Colon (tissue), 2 donors: ENCODE results near the gene HOXD1.

Experiments used
- FAIRE-seq: peaks from 2 replicates; lab custom pipeline; 2012; peaks lifted over from hg19 to GRCh38; lab: Jason Lieb, UNC
- donor health status: control.
- donor health status: control.

The HOXD1 gene

DNA sequence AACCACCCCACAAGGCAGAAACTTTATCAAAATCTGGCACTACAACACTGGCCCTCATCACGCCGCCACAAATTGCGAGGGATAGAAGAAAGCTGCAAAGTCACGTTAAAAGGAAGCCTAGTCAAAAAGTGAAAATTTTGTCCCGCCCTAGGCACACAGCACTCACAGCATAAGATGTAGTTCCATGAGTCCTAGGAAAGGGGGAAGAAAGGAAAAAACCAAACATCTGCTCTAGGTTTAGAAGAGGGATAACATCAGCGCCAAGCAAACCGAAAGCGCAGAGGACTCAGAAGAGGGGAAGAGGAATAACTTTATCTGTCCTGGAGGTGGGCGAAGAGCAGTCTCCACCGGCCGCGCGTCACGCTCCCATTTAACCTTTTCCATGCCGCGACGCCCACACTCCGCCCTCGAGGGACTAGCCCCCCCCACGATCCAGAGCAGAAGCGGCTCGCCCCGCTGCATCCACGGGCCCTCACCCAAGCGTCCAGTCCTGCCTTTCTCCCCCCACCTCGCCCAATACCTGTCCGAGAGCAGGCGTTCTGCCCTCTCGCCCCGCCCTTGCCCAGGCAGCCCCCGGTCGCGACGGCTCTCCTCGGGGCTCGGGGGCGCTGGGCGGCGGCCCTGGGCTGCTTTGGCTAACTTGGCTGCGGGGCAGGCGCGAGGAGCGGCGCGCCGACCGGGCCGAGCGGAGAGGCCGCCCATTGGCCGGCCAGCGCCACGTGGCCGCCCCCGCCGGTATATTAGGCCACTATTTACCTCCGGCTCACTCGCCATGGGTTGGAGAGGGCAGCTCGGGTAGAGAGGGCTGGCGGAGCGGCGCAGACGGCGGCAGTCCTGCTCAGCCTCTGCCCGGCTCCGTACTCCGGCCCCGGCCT, at the start of gene HOXD1:
Gene HOXD1, plus strand, starts transcription at position 770 of the 875 bp plus-strand sequence. CDS start 134 bp downstream, outside the sequence.
- FAIRE-seq = no peak

DNA sequence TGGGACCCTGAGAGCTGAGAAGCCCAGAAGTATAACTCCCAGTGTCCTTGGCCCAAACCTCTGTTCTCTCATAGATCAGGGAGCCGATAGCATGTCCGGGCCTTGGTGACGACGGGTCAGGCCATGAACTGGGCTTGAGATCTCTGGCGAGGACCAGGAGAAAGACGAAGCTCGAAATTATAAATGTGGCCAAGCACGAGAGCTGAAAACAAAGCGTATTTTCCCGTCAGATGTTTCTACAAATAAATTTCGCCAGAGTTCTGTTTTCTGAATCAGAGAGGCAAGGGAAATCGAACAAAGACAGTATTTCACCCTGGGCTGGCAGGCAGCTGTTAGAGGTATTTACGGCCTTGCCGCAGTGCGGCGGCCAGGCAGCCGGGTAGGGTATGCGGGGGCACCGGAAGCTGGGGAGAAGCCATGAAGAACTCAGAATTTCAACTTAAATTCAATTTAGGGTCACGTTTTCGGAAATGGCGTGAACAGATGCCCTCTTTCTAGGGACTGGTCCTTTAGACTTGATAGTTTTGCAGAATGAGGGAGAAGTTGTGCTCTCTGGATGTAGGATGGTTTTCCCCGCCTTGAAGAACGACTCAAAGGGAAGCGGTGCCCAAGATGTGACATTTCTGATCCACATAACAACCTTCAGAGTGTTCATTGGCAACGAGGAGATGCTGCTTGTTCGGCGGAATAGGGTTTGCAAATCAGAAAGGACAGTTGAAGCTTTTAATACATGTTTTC, 49.4 kb upstream of the HOXD1 start:
- FAIRE-seq = no peak

DNA sequence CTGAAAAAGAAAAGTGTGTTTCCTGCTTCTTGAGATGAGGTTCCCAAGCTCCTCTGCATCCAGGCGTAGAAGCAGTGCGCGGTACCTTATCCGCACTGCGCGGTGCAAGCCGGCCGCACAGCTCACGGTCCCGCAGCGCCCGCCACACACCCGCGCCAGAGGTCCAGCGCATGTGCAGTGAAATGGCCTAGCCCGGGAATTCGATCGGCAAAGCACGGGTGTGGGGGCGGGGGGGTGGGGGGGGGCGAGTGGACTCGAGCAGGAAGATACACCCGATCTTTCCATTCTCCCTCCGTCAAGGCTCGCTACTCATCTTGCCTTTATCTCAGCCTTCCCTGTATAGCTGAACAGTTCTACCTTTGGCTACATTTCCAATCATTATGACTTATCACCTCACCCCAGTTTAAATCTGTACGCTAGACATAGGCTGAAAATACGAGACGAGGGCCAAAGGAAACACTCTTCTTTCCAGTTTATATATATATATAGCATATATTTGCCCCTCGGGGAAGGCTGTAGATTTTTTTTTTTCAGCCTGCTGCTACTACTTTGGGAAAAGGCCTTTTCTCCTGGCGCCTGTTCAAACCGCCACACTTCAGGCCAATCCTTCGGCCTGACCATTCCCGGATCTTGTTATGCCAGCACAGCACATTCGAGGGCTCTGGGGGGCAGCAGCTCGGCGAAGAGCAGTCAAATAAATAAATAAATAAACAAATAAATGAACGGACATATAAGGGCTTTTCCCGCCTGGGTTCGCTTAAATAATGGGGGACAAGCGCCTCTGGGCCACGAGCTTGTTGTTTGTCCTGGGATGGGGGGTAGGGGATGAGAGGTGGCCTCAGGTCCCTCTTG, 48.6 kb upstream of the HOXD1 start:
- no peak for FAIRE-seq

DNA sequence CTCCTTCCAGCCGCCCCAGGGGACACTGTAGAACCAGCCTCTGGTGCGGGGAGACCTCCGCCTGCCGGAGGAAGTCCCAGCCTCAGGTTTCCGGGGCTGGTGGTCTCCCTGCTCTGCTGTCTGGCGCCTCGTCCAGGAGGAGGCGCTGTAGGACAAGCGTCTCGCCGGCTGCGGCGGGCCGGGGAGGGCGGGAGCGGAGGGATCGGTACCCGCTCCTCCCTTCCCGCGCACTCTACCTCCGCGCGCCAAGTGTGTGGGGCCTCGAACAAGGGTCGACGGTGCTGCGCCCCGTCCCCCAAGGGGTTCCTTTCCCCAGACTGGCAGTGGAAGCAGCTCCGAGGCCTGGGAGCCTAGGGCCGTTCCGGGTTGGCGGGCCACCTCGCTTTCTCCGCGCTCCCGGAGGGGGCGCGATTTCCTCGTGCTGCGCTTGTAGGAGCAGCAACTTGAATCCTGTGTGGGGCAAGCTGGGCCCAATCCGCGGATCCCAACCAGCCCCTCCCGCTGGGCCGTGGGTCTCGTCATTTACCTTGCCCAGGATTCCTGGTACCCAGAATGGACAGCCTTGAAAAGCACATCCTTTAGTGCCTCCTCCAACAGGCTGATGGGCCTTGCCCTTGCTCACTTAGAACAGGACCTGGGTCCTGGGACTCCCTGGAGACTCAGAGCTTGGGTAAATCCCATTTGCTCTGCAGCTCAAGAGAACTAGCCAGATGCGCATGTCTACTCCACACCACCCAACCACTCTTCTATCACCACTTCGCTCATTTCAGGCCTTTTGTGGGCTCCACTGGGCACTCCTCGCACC, 47.8 kb upstream of the HOXD1 start:
- FAIRE-seq = no peak

DNA sequence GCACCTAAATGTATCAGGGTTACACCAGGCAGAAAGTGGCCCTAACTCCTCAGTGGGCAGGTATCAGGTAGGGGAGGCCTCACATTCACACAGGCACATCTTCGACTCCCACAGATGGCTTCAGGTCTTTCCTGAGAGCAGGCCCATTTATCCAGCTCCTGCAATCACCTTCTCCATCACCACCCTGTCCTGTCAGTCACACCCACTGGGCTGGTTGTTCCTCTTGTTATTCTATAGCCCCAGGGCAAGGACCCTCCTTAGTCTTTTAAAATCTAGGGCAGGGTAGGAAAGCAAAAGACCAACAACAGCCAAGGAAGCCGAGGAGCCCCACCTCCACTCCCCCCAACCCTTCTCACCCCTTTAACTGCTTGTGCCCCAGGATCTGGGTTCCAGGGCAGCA, 46.2 kb upstream of the HOXD1 start:
- no peak for FAIRE-seq

DNA sequence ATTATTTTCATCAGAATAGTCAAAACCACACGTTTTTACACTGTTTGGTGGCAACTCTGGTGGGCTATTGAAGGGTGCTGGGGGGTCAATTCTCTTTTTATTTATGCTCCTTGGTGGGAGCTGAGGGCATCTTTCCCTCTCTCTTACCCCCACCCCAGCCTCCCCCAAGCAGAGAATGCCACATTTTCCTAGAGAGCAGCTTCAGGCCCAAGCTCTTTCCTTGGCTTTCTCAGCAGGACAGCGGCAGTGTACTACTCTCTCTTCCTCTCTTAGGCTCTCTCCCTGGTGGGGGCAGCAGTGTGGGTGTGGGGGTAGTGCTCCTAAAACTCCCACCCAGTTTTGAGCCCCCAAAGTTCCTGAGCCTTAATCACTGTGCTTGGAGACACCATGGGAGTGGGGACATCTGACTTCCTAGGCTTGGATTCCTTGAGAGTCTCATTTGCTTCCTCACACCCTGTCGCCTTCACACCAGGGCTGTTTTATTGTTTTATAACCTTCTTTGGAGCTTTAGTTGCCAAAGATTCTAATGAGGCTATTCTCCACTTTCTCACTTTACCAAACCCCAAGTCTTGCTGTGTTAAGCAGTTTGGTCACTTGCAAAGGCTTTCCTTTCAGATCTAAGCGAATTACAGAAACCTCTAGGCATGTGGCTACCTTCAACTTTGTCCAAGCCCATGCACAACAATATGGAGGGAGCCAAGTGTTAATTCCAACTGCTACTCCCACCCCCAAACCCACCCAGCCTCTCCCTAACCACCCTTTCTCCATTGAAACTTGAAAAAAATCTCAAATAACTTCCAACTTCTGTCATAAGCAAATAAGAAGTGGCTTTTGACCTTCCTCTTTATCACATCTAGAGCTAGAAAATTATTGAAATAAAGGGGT, 43.1 kb upstream of the HOXD1 start:
- no peak for FAIRE-seq

DNA sequence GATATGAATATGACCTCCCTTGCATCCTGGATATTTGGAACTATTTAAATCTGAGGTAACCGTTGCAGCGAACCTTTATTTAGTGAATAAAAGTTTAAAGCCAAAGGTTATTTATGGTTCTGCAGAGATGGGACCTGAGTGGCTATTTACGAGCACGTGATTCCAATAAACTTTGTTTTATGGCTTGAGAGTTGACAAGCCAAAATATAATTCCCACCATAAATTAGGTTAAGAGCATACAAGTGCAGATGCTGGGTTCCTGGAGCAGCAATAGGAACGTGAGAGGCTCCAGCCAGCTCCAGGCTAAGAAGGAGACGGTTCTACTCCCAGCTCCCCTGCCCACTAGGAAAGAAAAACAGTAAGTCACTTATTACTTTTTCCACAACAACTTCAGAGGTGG, 42.4 kb upstream of the HOXD1 start:
- no peak for FAIRE-seq

DNA sequence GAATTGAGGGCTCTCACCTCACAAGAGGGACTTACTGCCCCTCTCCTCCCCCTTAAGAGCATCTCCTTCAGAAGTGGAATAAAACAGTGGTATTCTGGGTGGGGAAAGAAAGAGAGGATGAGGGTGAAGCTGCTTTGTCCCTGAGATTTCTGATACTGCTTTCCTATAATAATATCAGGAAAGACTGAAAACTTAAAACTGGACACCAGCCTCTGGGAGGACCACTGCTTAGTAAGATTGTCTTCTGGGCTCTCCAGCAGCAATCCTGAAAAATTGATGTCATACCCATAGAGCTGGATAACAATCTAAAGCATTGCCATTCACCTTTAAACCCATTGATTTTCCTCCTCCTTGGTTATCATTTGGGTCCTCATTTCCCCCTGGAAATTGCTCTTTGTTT, 41.8 kb upstream of the HOXD1 start:
- FAIRE-seq = no peak

DNA sequence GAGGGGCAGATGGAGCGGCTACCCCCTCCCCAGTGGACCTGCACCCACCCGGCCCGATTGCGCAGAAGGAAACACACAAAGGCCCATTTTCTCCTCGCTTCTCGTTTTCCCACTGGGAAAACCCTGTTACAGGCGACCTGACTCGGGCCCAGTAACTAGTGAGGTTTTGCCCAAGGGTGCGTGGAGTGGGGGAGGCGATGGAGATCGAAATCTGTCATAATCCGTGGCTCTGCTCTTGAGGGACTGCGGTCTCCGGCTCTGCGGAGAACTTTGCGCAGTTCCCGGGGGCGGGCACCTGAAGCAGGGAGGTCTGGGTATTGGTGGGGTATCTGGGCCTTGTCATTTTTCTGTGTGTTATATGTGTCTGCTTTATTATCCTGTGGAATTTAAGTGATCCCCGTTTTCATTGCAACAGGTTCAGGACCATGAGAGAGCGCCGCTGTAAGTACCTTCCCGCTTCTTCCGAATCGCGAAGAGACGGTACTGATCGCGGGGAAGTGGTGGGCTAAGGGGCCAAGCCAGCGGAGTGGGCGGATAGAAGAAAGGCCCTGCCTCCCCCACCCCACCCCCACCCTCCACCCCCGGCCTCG, 41.2 kb upstream of the HOXD1 start:
- FAIRE-seq = no peak

DNA sequence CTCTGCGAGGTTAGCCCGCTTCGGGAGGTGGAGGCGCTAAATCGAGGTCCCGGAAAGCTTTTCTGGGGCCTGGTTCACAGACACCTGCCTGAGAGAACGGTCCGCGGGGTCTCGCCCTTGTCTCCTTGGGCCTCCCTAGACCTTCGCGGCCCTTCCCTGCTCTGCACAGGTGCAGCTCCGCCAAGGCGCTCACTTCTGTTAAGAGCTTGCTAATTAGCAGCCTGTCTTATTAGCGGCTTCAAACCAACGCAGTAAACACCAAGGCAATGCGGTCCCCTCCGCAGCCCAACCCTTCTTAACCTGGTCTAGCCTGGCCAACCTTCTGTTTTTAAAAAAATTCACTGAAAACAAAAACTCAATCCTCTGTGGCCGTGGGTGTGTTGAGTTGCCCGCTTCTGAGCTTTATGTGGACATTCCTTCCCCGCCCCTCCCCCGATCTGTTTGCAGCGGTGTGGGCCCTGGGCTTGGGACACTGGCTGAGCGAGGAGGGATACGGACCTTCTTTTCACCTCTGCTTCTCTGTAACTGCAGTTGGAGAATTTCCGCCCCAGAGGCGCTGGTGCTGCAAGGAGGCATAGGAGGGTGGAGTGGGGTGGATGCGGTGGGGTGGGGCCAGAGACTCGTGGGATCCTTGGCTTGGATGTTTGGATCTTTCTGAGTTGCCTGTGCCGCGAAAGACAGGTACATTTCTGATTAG, 40.5 kb upstream of the HOXD1 start:
- no peak for FAIRE-seq

DNA sequence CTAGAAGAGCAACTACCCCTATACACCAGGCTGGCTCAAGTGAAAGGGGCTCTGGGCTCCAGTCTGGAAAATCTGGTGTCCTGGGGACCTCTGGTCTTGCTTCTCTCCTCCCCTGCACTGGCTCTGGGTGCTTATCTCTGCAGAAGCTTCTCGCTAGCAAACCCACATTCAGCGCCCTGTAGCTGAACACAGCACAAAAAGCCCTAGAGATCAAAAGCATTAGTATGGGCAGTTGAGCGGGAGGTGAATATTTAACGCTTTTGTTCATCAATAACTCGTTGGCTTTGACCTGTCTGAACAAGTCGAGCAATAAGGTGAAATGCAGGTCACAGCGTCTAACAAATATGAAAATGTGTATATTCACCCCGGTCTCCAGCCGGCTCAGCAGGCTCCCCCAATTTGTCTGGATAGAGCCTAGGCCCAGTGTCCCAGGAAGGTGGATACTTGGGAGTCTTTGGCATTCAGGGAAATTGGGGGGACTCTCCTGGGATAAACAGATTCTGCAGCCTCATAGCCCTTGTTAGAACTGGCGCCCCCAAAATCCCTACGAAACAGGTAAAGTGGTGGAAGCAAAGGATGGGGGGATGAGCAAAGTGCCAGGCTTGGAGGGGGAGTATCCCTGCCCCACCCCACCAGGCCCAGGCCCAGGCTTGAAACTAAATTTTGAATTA, 39.6 kb upstream of the HOXD1 start:
- FAIRE-seq = no peak

DNA sequence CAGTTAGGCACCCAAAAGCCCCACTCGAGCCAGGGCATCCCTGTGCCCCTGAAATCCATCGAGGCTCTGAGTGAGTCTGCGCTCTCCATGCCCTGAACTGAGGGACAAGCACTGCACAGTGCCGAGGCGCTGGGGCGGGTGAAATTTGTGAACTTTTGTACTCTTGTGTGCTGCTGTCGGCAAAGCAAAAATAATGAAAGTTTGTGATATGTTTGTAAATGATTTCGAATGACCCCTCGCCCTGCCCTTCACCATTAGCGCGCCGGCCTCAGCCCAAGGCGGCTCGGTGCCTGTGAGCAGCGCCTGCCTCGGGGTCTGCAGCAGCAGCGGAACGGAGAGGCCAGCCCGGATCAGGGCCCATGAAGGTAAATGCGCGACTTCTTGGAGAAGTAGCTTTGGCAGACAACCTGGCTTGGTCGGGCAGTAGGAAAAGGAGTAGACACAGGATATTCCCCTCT, 39.0 kb upstream of the HOXD1 start:
- FAIRE-seq = no peak

DNA sequence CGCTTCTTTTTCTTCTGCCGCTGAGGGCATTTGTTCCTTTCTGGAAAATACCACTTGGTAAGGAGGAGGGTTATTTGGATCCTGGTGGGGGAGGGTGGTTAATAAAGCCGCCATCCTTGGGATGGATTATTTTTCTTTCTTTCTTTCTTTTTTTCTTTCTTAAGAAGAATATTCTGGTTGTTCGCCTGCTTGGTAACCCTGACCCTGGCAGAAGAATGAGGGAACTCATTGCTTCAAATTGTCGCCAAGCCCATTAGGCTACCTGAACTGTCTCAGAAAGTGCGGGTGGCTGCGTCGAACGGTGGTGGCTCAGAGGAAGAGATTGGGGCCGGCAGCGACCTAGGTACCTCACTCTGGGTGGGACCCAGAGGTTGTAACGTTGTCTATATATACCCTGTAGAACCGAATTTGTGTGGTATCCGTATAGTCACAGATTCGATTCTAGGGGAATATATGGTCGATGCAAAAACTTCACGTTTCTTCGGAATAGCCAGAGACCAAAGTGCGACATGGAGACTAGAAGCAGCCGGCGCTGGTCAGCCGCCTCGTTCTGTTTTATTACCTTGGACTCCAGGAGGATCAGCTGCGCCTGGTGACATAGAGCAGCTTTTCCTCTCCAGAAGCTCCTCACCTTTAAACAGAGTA, 38.4 kb upstream of the HOXD1 start:
- no peak for FAIRE-seq

DNA sequence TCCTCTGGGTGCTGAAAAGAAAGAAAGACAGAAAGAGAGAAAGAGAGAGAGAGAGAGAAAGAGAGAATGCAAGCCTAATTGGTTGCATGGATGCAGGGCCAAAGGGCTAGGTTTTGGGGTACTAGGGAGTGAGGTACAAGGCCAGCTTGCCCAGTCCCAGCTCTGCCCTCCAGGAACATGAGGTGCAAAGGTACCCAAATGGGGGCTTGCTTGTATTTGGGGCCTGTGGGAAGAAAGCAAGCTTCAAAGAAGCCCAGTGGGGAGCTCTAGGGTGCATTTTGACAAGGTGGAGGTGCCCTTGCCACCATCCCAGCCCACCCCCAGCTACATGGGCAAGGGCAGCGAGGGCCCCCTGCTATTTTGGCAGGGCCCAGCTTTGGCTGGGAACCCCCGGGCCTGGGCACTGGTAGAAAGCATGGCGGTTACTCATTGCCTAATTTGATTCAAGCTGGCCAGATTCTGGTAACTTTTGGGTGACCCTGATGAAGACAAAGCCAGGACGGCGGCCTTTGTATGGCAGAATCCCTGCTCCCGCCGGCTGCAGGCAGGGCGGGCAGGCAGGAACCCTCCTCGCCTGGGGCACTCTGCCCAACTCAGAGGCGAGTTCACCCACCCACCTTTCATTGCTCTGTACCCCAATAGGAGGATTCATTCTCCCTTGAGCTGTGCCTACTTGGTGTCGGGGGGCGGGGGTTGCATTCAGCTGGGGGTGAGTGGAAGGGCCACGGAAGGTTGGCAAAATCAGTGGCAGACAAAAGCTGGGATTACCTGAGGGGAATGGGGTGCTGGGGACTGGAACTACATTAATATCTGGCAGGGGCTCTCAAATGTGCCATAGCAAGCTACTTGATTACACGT, 37.7 kb upstream of the HOXD1 start:
- no peak for FAIRE-seq

DNA sequence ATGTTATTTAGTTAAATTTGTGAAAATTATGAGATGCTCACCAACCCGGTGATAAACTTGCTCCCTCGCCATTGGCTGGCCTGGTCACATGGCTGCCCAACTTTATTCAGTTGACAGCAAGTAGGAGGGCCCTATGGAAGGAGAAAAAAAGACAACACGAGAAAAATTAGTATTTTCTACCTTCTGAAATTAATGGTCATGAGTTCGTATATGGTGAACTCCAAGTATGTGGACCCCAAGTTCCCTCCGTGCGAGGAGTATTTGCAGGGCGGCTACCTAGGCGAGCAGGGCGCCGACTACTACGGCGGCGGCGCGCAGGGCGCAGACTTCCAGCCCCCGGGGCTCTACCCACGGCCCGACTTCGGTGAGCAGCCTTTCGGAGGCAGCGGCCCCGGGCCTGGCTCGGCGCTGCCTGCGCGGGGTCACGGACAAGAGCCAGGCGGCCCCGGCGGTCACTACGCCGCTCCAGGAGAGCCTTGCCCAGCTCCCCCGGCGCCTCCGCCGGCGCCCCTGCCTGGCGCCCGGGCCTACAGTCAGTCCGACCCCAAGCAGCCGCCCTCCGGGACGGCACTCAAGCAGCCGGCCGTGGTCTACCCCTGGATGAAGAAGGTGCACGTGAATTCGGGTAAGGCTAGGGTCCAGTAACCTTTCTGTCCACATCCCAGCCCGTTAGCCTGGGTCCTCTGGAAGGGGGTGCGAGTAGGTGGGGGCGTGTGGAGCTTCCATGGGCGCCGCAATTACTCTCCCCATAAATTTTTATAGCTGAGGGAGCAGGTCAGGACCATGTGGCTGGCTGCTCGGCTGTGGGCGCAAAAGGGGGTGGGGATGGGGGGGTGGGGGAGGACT, 36.8 kb upstream of the HOXD1 start, which contains the start of gene HOXD4:
Gene HOXD4, plus strand, starts transcription at position 109 of the 846 bp plus-strand sequence. Its CDS starts 84 bp downstream, at position 193.
- no peak for FAIRE-seq
